HEK293 (cell line): ENCODE results near the gene HNF1A.
A peak's percentile ranks its signal among the peaks of the same experiment; 100 is the strongest.

ENCODE experiments used
- CTCF ChIA-PET: fragments of 350-600 bp; formaldehyde crosslinking; extraction: SDS; loops from one replicate; lab custom pipeline; 2021; ENCODE audit warnings: antibody characterized with exemption; lab: Yijun Ruan, JAX
- POLR2A ChIA-PET: fragments of 300-600 bp; formaldehyde crosslinking; extraction: SDS; loops from one replicate; lab custom pipeline; 2020; ENCODE audit warnings: antibody characterized with exemption, inconsistent platforms; lab: Yijun Ruan, JAX
- H3K27ac ChIP-seq: fragments of 200-500 bp; sonication (Bioruptor generic); 2 replicates; pipeline ENCODE4 v1.5.1; 2014; ENCODE audit warnings: low read depth, low read length, control low read depth, inconsistent platforms; ENCODE audit errors: extremely low read depth
- H3K36me3 ChIP-seq, 2 experiments: fragments of 200-500 bp in 1 of 2; sonication (Bioruptor generic) in 1 of 2; 1 replicate in 1 of 2; 2 replicates in 1 of 2; pipeline ENCODE4 v1.5.1; 2014 to 2017; ENCODE audit warnings: inconsistent platforms in 2 of 2, low read length in 2 of 2; ENCODE audit not compliant: control insufficient read depth in 2 of 2, insufficient read depth in 1 of 2
- H3K4me1 ChIP-seq: fragments of 200-500 bp; sonication (Bioruptor generic); 2 replicates; pipeline ENCODE4 v1.5.1; 2014; ENCODE audit warnings: mild to moderate bottlenecking, low read length, inconsistent platforms; ENCODE audit not compliant: control insufficient read depth, insufficient read depth
- H3K4me3 ChIP-seq: 2 replicates; pipeline ENCODE4 v1.5.1; 2011; ENCODE audit warnings: low read depth, mild to moderate bottlenecking, control low read depth, low read length, moderate library complexity
- H3K9me3 ChIP-seq: fragments of 200-500 bp; sonication (Bioruptor generic); 2 replicates; pipeline ENCODE4 v1.5.1; 2014; ENCODE audit warnings: low read depth, low read length, inconsistent platforms; ENCODE audit not compliant: control insufficient read depth, insufficient read depth
- PBX3 ChIP-seq: sonication (generic); formaldehyde crosslinking; IDR thresholded peaks from 2 replicates; pipeline ENCODE4 v1.8.1; 2022; ENCODE audit warnings: mild to moderate bottlenecking, moderate library complexity, missing genetic modification reagents
- PRDM2 ChIP-seq: fragments of 450-650 bp; formaldehyde crosslinking; IDR thresholded peaks from 2 replicates; pipeline ENCODE4 v1.5.1; 2016; ENCODE audit warnings: missing biosample characterization, missing genetic modification characterization, borderline replicate concordance
- SETDB1 ChIP-seq: IDR thresholded peaks from one replicate; pipeline ENCODE4 v1.6.1; 2017; ENCODE audit warnings: mild to moderate bottlenecking, low read length, moderate library complexity, mixed read lengths; ENCODE audit not compliant: insufficient read length
- YY1 ChIP-seq: fragments of 450-650 bp; formaldehyde crosslinking; IDR thresholded peaks from 2 replicates; pipeline ENCODE4 v1.5.1; 2018; ENCODE audit warnings: missing biosample characterization, missing genetic modification characterization
- ZBTB21 ChIP-seq: fragments of 450-650 bp; formaldehyde crosslinking; IDR thresholded peaks from 2 replicates; pipeline ENCODE4 v1.5.1; 2017; ENCODE audit warnings: missing biosample characterization, missing genetic modification characterization
- ZFHX2 ChIP-seq: fragments of 450-650 bp; formaldehyde crosslinking; conservative IDR thresholded peaks from 2 replicates; pipeline ENCODE4 v1.5.1; 2016; ENCODE audit warnings: missing biosample characterization, missing genetic modification characterization
- ZNF121 ChIP-seq: fragments of 450-650 bp; formaldehyde crosslinking; IDR thresholded peaks from 2 replicates; pipeline ENCODE4 v1.5.1; 2016; ENCODE audit warnings: missing biosample characterization, missing genetic modification characterization
- ZNF16 ChIP-seq: fragments of 450-650 bp; formaldehyde crosslinking; IDR thresholded peaks from 2 replicates; pipeline ENCODE4 v1.5.1; 2016; ENCODE audit warnings: low read depth, missing biosample characterization, missing genetic modification characterization
- ZNF214 ChIP-seq: fragments of 450-650 bp; formaldehyde crosslinking; IDR thresholded peaks from 2 replicates; pipeline ENCODE4 v1.5.1; 2017; ENCODE audit warnings: missing biosample characterization, mild to moderate bottlenecking, missing genetic modification characterization, borderline replicate concordance
- ZNF394 ChIP-seq: fragments of 450-650 bp; formaldehyde crosslinking; IDR thresholded peaks from 2 replicates; pipeline ENCODE4 v1.5.1; 2016; ENCODE audit warnings: missing biosample characterization, missing genetic modification characterization, mild to moderate bottlenecking, moderate library complexity, borderline replicate concordance
- ZNF449 ChIP-seq: fragments of 450-650 bp; formaldehyde crosslinking; IDR thresholded peaks from 2 replicates; pipeline ENCODE4 v1.5.1; 2017; ENCODE audit warnings: missing biosample characterization, mild to moderate bottlenecking, missing genetic modification characterization, moderate library complexity
- ZNF561 ChIP-seq: fragments of 450-650 bp; IDR thresholded peaks from 2 replicates; pipeline ENCODE4 v1.5.1; 2018; ENCODE audit warnings: missing biosample characterization, missing genetic modification characterization, borderline replicate concordance
- ZNF660 ChIP-seq: fragments of 450-650 bp; IDR thresholded peaks from 2 replicates; pipeline ENCODE4 v1.5.1; 2018; ENCODE audit warnings: missing biosample characterization, mild to moderate bottlenecking, missing genetic modification characterization
- ZXDB ChIP-seq: fragments of 450-650 bp; formaldehyde crosslinking; IDR thresholded peaks from 2 replicates; pipeline ENCODE4 v1.5.1; 2016; ENCODE audit warnings: missing biosample characterization, missing genetic modification characterization
- TF ChIP-seq, protein P1 (sequence below): fragments of 450-650 bp; formaldehyde crosslinking; IDR thresholded peaks from 2 replicates; pipeline ENCODE4 v1.5.1; 2016; ENCODE audit warnings: missing biosample characterization, missing genetic modification characterization
- TF ChIP-seq, protein P2 (sequence below): fragments of 450-650 bp; formaldehyde crosslinking; IDR thresholded peaks from 2 replicates; pipeline ENCODE4 v1.5.1; 2016; ENCODE audit warnings: missing biosample characterization, missing genetic modification characterization

Gene HNF1A

GRCh38 chr12:121013715-121014114 is 35.4 kb downstream of the HNF1A start:
- Histone ChIP-seq H3K9me3 (no peaks in the 10 kb centered on the region), H3K36me3 (peaks cover 11 to 45% of the 10 kb centered on the region in 2 experiments; a peak in 2 of 3 replicates), H3K4me3 (no peak overlapping the region), H3K4me1 (no peaks in the 10 kb centered on the region), H3K27ac (no peak overlapping the region)
- no peak for TF ChIP-seq ZNF561 (tag by site-specific recombination)
- TF ChIP-seq, protein P1, sequence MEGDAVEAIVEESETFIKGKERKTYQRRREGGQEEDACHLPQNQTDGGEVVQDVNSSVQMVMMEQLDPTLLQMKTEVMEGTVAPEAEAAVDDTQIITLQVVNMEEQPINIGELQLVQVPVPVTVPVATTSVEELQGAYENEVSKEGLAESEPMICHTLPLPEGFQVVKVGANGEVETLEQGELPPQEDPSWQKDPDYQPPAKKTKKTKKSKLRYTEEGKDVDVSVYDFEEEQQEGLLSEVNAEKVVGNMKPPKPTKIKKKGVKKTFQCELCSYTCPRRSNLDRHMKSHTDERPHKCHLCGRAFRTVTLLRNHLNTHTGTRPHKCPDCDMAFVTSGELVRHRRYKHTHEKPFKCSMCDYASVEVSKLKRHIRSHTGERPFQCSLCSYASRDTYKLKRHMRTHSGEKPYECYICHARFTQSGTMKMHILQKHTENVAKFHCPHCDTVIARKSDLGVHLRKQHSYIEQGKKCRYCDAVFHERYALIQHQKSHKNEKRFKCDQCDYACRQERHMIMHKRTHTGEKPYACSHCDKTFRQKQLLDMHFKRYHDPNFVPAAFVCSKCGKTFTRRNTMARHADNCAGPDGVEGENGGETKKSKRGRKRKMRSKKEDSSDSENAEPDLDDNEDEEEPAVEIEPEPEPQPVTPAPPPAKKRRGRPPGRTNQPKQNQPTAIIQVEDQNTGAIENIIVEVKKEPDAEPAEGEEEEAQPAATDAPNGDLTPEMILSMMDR (tag by site-specific recombination) = 0 out of 2 replicates have a peak, but pooled peaks have one; percentile 12
- TF ChIP-seq PRDM2 = no peak
- TF ChIP-seq ZNF660 (tag by site-specific recombination) = peak; percentile 63; the same call in 1 of the 2 replicates
- POLR2A ChIA-PET = no interaction called here
- CTCF ChIA-PET = interaction anchor here (0.5 to 2.3 kb wide), 3 partner anchors 9 to 280 kb away, joined by 3 to 10 read pairs (median 4); no protein-coding TSS in a partner anchor

GRCh38 chr12:121015825-121016766 is 37.8 kb downstream of the HNF1A start, which contains the start of gene C12orf43:
Gene C12orf43 (minus strand): TSS chr12:121016487. CDS start chr12:121016474, 13 bp downstream.
- Histone ChIP-seq H3K4me1 (no peaks in the 10 kb centered on the region), H3K9me3 (no peaks in the 10 kb centered on the region), H3K36me3 (peaks cover 0 to 21% of the 10 kb centered on the region in 2 experiments; a peak in 1 of 3 replicates), H3K27ac (peak within 1 kb of the TSS; percentile 44; the same call in 1 of the 2 replicates), H3K4me3 (peak within 1 kb of the TSS; percentile 98)
- CTCF ChIA-PET = interaction anchor here (0.5 to 4.7 kb wide), 2 partner anchors 10 to 186 kb away, joined by 3 to 20 read pairs; no protein-coding TSS in a partner anchor
- POLR2A ChIA-PET = interaction anchor here (0.5 to 0.6 kb wide), 2 partner anchors 336 to 436 kb away, joined by 3 read pairs; partner anchors contain the start of gene ANAPC5
- TF ChIP-seq ZNF449 (tag by site-specific recombination) (no peak), PBX3 (no peak), YY1 (tag by site-specific recombination) (peak; percentile 98), ZNF394 (tag by site-specific recombination) (peak; percentile 82; the same call in 1 of the 2 replicates), ZNF214 (tag by site-specific recombination) (no peak), SETDB1 (no peak), ZNF121 (tag by site-specific recombination) (no peak), ZFHX2 (0 out of 2 replicates have a peak, but pooled peaks have one; percentile 6), ZBTB21 (tag by site-specific recombination) (peak; percentile 99), ZNF16 (tag by site-specific recombination) (peak; percentile 29; the same call in 1 of the 2 replicates), ZXDB (tag by site-specific recombination) (peak; percentile 81)
- TF ChIP-seq, protein P2, sequence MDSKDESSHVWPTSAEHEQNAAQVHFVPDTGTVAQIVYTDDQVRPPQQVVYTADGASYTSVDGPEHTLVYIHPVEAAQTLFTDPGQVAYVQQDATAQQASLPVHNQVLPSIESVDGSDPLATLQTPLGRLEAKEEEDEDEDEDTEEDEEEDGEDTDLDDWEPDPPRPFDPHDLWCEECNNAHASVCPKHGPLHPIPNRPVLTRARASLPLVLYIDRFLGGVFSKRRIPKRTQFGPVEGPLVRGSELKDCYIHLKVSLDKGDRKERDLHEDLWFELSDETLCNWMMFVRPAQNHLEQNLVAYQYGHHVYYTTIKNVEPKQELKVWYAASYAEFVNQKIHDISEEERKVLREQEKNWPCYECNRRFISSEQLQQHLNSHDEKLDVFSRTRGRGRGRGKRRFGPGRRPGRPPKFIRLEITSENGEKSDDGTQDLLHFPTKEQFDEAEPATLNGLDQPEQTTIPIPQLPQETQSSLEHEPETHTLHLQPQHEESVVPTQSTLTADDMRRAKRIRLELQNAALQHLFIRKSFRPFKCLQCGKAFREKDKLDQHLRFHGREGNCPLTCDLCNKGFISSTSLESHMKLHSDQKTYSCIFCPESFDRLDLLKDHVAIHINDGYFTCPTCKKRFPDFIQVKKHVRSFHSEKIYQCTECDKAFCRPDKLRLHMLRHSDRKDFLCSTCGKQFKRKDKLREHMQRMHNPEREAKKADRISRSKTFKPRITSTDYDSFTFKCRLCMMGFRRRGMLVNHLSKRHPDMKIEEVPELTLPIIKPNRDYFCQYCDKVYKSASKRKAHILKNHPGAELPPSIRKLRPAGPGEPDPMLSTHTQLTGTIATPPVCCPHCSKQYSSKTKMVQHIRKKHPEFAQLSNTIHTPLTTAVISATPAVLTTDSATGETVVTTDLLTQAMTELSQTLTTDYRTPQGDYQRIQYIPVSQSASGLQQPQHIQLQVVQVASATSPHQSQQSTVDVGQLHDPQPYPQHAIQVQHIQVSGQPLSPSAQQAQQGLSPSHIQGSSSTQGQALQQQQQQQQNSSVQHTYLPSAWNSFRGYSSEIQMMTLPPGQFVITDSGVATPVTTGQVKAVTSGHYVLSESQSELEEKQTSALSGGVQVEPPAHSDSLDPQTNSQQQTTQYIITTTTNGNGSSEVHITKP (tag by site-specific recombination) = peak; percentile 51; the same call in 1 of the 2 replicates
